ENCODE measurements around the gene CCNL2.

CCNL2 gene

DNA sequence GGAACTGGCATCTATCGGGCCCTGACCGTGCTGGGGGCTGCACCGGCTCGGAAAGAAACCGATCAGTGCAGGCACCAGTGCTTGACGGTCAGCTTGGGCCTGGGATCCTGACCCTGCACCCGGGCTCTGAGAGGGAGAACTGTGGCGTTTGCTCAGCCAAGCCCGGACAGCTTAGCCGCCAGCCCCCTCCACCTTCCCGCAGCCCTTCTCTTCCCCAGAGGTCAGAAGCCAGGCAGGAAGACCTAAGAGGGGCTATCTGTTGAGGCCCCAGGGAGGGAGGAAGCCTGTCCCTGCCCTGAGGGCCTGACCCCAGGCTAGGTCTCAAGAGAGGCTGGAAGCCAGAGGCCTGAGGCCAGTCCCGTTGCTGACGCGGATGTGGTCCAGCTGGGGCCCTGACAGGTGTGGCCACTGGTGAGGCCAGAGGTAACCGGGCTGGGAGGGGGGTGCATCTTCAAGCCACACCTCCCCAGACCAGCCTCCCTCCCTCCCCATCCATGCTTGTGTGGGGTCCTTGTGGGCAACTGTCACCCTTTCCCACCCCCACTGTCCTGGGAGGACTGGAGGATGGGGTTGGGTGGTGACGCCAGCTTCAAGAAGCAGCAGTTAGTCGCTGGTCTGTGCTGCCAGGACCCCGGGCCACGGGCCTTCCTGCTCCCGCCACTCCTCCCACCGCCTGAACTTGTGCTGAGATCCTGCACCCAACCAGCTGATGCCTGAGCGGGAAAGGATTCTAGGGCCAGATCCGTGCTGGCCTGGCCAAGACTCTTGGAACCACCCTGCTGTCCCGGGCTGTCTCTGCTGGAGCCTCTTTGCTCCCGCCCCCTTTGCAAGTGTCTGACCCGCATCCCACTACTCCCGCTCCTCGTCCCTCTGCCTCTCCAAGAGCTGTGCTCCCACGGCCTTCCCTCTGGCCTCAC, 47.4 kb downstream of the CCNL2 start:
- no peaks in the 10 kb centered on the region for H3K36me3 ChIP-seq (ENCODE audit: insufficient read depth)
- H4K20me1 ChIP-seq (ENCODE audit: insufficient read depth): no peaks in the 10 kb centered on the region
- H3K4me2 ChIP-seq: no peak overlapping the region
- peaks cover 17% of the 10 kb centered on the region for H3K4me1 ChIP-seq (ENCODE audit: low read depth, poor library complexity, severe bottlenecking)
- no peak overlapping the region for H3K4me3 ChIP-seq (IDR thresholded peaks at IDR 0.05; ENCODE audit: insufficient read depth, low read depth, low read length)
- no peaks in the 10 kb centered on the region; the same call in 1 of the 2 replicates for H3K27me3 ChIP-seq (ENCODE audit: insufficient read depth, low read depth)
- TF ChIP-seq, protein P1, sequence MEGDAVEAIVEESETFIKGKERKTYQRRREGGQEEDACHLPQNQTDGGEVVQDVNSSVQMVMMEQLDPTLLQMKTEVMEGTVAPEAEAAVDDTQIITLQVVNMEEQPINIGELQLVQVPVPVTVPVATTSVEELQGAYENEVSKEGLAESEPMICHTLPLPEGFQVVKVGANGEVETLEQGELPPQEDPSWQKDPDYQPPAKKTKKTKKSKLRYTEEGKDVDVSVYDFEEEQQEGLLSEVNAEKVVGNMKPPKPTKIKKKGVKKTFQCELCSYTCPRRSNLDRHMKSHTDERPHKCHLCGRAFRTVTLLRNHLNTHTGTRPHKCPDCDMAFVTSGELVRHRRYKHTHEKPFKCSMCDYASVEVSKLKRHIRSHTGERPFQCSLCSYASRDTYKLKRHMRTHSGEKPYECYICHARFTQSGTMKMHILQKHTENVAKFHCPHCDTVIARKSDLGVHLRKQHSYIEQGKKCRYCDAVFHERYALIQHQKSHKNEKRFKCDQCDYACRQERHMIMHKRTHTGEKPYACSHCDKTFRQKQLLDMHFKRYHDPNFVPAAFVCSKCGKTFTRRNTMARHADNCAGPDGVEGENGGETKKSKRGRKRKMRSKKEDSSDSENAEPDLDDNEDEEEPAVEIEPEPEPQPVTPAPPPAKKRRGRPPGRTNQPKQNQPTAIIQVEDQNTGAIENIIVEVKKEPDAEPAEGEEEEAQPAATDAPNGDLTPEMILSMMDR (conservative IDR thresholded peaks at IDR 0.05; ENCODE audit: low read depth, low read length): no peak
- no peaks in the 10 kb centered on the region; the same call in 1 of the 2 replicates for H3K79me2 ChIP-seq (ENCODE audit: insufficient read depth, low read depth)
- H2AFZ ChIP-seq (ENCODE audit: low read depth): no peak overlapping the region
- H3K27ac ChIP-seq: no peak overlapping the region
- H3K9ac ChIP-seq: no peak overlapping the region

- no peaks in the 10 kb centered on the region; the same call in 1 of the 2 replicates for H3K79me2 ChIP-seq (ENCODE audit: insufficient read depth, low read depth)
- peak within 1 kb of the TSS; percentile 46 for H3K27ac ChIP-seq
- peaks cover 17% of the 10 kb centered on the region for H3K4me1 ChIP-seq (ENCODE audit: low read depth, poor library complexity, severe bottlenecking)
- H3K27me3 ChIP-seq (ENCODE audit: insufficient read depth, low read depth): no peaks in the 10 kb centered on the region; the same call in 1 of the 2 replicates
- H3K9ac ChIP-seq: peak within 1 kb of the TSS; percentile 76; the same call in 1 of the 2 replicates
- H3K4me3 ChIP-seq (IDR thresholded peaks at IDR 0.05; ENCODE audit: insufficient read depth, low read depth, low read length): peak within 1 kb of the TSS; percentile 40
- H2AFZ ChIP-seq (ENCODE audit: low read depth): peak within 1 kb of the TSS; percentile 59
- H4K20me1 ChIP-seq (ENCODE audit: insufficient read depth): no peaks in the 10 kb centered on the region
- TF ChIP-seq, protein P1 (conservative IDR thresholded peaks at IDR 0.05; ENCODE audit: low read depth, low read length): peak; percentile 31
- no peaks in the 10 kb centered on the region for H3K36me3 ChIP-seq (ENCODE audit: insufficient read depth)
- peak within 1 kb of the TSS; percentile 67 for H3K4me2 ChIP-seq
These were observed 49.7 kb downstream of the CCNL2 start, which contains the start of gene DVL1 for GRCh38 chr1:1349256-1350012. Gene DVL1, minus strand, starts transcription at chr1:1349418. Its CDS starts 353 bp downstream, at chr1:1349065.

DNA sequence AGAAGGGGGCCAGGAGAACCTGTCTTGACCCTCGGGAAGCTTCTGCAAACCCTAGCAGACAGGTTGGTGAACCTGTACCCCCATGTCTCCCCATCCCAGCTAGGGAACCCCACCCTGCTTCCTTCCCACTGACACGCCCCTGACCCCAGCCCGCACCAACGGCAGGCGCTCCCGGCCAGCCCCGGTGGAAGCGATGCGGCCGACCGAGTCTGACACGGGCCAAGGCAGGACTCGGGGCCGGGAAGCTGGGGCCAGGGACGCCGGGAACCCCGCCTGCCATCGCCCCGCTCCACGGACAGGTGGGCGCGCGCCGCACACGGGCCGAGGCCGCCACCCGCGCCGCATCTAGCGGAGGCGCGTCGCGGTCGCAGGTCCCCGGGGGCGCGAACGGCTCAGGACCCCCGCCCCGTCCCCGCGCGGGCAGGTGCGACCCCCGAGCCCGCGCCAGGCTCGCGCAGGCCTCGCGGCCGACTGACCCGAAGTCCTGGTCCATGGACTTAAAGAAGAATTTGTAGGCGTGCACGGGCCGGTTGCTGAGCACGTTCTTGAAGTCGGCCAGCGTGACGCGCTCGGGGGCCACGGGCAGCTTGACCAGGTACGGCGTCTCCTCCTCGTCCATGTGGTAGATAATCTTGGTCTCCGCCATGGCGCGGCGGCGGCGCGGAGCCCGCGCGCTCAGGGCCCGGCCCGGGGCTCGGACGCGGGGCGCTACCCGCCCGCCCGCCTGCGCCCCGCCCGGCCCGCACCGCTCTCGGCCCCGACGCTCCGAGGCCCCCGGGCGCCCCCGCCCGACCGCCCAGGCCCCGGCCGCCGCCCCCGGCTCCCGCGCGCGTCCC, 50.5 kb downstream of the CCNL2 start:
- Histone ChIP-seq H3K27me3 (ENCODE audit: insufficient read depth, low read depth) (no peaks in the 10 kb centered on the region; the same call in 1 of the 2 replicates), H3K4me3 (IDR thresholded peaks at IDR 0.05; ENCODE audit: insufficient read depth, low read depth, low read length) (peak overlapping the region; percentile 40), H3K27ac (no peak overlapping the region), H3K36me3 (ENCODE audit: insufficient read depth) (no peaks in the 10 kb centered on the region), H3K4me2 (peak overlapping the region; percentile 67), H3K4me1 (ENCODE audit: low read depth, poor library complexity, severe bottlenecking) (peaks cover 17% of the 10 kb centered on the region), H2AFZ (ENCODE audit: low read depth) (peak overlapping the region; percentile 59), H4K20me1 (ENCODE audit: insufficient read depth) (no peaks in the 10 kb centered on the region), H3K79me2 (ENCODE audit: insufficient read depth, low read depth) (no peaks in the 10 kb centered on the region; the same call in 1 of the 2 replicates), H3K9ac (peak overlapping the region; percentile 53; the same call in 1 of the 2 replicates)
- TF ChIP-seq, protein P1 (conservative IDR thresholded peaks at IDR 0.05; ENCODE audit: low read depth, low read length): no peak

All from KMS-11 (cell line).